K562 (cell line): Measurements from ENCODE around the gene SPEG. TPM values are rescaled to one million over a fixed set of nuclear protein-coding genes. Genes with fewer than 3 reads are reported as not detected.
A peak's percentile ranks its signal among the peaks of the same experiment; 100 is the strongest.

Experiments
- CC2D1A ChIP-seq: fragments of 450-650 bp; IDR thresholded peaks from 2 replicates; pipeline ENCODE4 v1.6.1; 2017; ENCODE audit warnings: mild to moderate bottlenecking
- FOSL1 ChIP-seq: fragments of 200-800 bp; sonication (Bioruptor generic); conservative IDR thresholded peaks from 2 replicates; pipeline ENCODE4 v1.6.1; 2016; ENCODE audit warnings: missing genetic modification characterization, missing compliant biosample characterization
- HNRNPK ChIP-seq: fragments of 200-400 bp; formaldehyde crosslinking; IDR thresholded peaks from one replicate; pipeline ENCODE4 v1.6.1; 2018; ENCODE audit warnings: mild to moderate bottlenecking, low read depth, low read length; ENCODE audit not compliant: poor library complexity, severe bottlenecking
- JUNB ChIP-seq: fragments of 450-650 bp; formaldehyde crosslinking; conservative IDR thresholded peaks from 2 replicates; pipeline ENCODE4 v1.4.0; 2020; ENCODE audit warnings: mild to moderate bottlenecking
- KAT7 ChIP-seq: sonication (generic); formaldehyde crosslinking; IDR thresholded peaks from 2 replicates; pipeline ENCODE4 v1.8.0; 2022; ENCODE audit warnings: missing genetic modification reagents, mild to moderate bottlenecking, borderline replicate concordance
- PHTF2 ChIP-seq: fragments of 250-450 bp; sonication (Bioruptor Pico); IDR thresholded peaks from 2 replicates; pipeline ENCODE4 v1.5.0; 2021; ENCODE audit warnings: mild to moderate bottlenecking
- POLR2H ChIP-seq: IDR thresholded peaks from 2 replicates; pipeline ENCODE4 v1.6.1; 2016; ENCODE audit warnings: missing genetic modification characterization, low read depth, mild to moderate bottlenecking, control low read depth, missing compliant biosample characterization, moderate library complexity
- SLC30A9 ChIP-seq: fragments of 250-450 bp; sonication (Bioruptor Pico); IDR thresholded peaks from 2 replicates; pipeline ENCODE4 v1.8.0; 2022; ENCODE audit warnings: mild to moderate bottlenecking, moderate library complexity
- XRCC4 ChIP-seq: IDR thresholded peaks from one replicate; pipeline ENCODE4 v1.6.1; 2011; ENCODE audit not compliant: insufficient read depth, insufficient read length; ENCODE audit errors: extremely low read depth
- ZC3H11A ChIP-seq: IDR thresholded peaks from 2 replicates; pipeline ENCODE4 v1.6.1; 2012; ENCODE audit warnings: low read depth, low read length, improper control_type of control experiment
- ZFP36 ChIP-seq: fragments of 150-350 bp; IDR thresholded peaks from 2 replicates; pipeline ENCODE4 v1.6.1; 2018; ENCODE audit warnings: low read length, low read depth; ENCODE audit not compliant: partially characterized antibody
- polyA plus RNA-seq, 8 experiments: library from polyadenylated mRNA; depleted of rRNA in 4 of 8; stranded (reverse) in 5 of 8; unstranded in 3 of 8; fragments of >200 nt; fragmentation: Nextera tagmentation in 2 of 8; fragmentation: Illumina TruSeq in 1 of 8; extraction: Ambion mirVana in 2 of 8; extraction: Trizol in 1 of 8; gene quantifications; 2 replicates each; pipeline versions ENCODE4 v1.2.1 to v1.2.3, GENCODE V29; 2011 to 2014; ENCODE audit warnings: inconsistent platforms in 1 of 8, missing spikeins in 1 of 8
- total RNA-seq, 7 experiments: library from RNA; depleted of rRNA in 6 of 7; stranded (reverse); fragments of >200 nt in 6 of 7; fragmentation: Illumina TruSeq in 2 of 7; extraction: Trizol in 2 of 7; gene quantifications; 2 replicates each; pipeline versions ENCODE4 v1.2.1 to v1.2.3, GENCODE V29; 2011 to 2021; ENCODE audit warnings: low replicate concordance in 1 of 7
- TF ChIP-seq, protein P1 (sequence below): fragments of 450-650 bp; IDR thresholded peaks from 2 replicates; pipeline ENCODE4 v1.6.1; 2017; ENCODE audit warnings: antibody characterized with exemption, mild to moderate bottlenecking
- TF ChIP-seq, protein P2 (sequence below): fragments of 450-650 bp; IDR thresholded peaks from 2 replicates; pipeline ENCODE4 v1.6.1; 2017; ENCODE audit warnings: antibody characterized with exemption
- TF ChIP-seq, protein P3 (sequence below): IDR thresholded peaks from 2 replicates; pipeline ENCODE4 v1.6.1; 2012; ENCODE audit warnings: low read depth, low read length, improper control_type of control experiment, borderline replicate concordance
- TF ChIP-seq, protein P4 (sequence below): fragments of 450-650 bp; IDR thresholded peaks from 2 replicates; pipeline ENCODE4 v1.6.1; 2016; ENCODE audit warnings: antibody characterized with exemption
- TF ChIP-seq, protein P5 (sequence below), 3 experiments: fragments of 200-800 bp in 1 of 3; sonication (Bioruptor generic) in 1 of 3; sonication (generic) in 1 of 3; formaldehyde crosslinking in 1 of 3; IDR thresholded peaks; 2 replicates each; pipeline versions ENCODE4 v1.6.1 to v1.8.0; 2016 to 2022; ENCODE audit warnings: mild to moderate bottlenecking in 2 of 3, missing compliant biosample characterization in 2 of 3, missing genetic modification characterization in 2 of 3, missing genetic modification reagents in 1 of 3

Gene SPEG
- total and polyA plus RNA-seq, 9 of the 15 experiments (the other 6 are each of a cell fraction or from before 2014, with no cell fraction given) = 0.49 to 8.7 (median 3.0) TPM

DNA sequence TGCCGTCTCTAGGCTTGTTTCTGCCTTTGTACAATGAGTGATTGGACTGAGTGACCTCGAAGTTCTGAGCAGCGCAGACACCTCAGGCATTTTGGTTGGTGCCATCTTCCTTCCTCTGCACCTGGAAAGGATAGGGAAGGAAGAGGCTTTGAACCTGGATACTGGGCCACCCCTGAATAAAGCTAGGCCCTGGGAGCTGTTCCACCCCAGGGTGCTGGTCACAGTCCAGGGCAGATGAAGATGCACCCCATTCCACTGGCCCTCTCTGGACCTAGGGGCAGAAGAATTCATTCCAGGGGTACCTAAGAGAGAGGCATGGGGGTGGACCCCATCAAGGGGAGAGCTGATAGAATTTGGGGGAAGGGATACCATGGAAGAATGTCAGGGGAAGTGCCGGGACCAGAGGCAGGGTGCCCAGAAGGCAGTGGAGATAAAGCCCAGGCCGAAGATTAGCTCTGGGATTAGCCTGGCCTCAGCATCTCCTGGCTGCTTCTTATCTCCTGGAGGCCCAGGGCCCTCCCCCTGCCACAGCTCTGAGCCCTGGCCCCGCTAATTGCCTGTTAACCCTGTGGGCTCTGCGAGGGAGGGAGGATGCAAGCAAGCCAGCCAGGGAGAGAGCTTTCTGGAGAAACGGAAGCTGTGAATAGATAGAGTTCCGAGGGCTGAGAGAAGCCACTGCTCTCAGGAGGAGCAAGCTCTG, 91.0 kb downstream of the SPEG start (continued):
- TF ChIP-seq, protein P1, sequence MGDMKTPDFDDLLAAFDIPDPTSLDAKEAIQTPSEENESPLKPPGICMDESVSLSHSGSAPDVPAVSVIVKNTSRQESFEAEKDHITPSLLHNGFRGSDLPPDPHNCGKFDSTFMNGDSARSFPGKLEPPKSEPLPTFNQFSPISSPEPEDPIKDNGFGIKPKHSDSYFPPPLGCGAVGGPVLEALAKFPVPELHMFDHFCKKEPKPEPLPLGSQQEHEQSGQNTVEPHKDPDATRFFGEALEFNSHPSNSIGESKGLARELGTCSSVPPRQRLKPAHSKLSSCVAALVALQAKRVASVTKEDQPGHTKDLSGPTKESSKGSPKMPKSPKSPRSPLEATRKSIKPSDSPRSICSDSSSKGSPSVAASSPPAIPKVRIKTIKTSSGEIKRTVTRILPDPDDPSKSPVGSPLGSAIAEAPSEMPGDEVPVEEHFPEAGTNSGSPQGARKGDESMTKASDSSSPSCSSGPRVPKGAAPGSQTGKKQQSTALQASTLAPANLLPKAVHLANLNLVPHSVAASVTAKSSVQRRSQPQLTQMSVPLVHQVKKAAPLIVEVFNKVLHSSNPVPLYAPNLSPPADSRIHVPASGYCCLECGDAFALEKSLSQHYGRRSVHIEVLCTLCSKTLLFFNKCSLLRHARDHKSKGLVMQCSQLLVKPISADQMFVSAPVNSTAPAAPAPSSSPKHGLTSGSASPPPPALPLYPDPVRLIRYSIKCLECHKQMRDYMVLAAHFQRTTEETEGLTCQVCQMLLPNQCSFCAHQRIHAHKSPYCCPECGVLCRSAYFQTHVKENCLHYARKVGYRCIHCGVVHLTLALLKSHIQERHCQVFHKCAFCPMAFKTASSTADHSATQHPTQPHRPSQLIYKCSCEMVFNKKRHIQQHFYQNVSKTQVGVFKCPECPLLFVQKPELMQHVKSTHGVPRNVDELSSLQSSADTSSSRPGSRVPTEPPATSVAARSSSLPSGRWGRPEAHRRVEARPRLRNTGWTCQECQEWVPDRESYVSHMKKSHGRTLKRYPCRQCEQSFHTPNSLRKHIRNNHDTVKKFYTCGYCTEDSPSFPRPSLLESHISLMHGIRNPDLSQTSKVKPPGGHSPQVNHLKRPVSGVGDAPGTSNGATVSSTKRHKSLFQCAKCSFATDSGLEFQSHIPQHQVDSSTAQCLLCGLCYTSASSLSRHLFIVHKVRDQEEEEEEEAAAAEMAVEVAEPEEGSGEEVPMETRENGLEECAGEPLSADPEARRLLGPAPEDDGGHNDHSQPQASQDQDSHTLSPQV = peak; percentile 70
- no peak; the same call in 1 of the 2 replicates for TF ChIP-seq CC2D1A
- TF ChIP-seq XRCC4 = no peak
- no peak for TF ChIP-seq SLC30A9 (CRISPR knock-in tag)
- no peak for TF ChIP-seq POLR2H
- no peak for TF ChIP-seq HNRNPK
- TF ChIP-seq JUNB (CRISPR knock-in tag) = no peak
- TF ChIP-seq, protein P2, sequence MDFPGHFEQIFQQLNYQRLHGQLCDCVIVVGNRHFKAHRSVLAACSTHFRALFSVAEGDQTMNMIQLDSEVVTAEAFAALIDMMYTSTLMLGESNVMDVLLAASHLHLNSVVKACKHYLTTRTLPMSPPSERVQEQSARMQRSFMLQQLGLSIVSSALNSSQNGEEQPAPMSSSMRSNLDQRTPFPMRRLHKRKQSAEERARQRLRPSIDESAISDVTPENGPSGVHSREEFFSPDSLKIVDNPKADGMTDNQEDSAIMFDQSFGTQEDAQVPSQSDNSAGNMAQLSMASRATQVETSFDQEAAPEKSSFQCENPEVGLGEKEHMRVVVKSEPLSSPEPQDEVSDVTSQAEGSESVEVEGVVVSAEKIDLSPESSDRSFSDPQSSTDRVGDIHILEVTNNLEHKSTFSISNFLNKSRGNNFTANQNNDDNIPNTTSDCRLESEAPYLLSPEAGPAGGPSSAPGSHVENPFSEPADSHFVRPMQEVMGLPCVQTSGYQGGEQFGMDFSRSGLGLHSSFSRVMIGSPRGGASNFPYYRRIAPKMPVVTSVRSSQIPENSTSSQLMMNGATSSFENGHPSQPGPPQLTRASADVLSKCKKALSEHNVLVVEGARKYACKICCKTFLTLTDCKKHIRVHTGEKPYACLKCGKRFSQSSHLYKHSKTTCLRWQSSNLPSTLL = no peak
- TF ChIP-seq, protein P3, sequence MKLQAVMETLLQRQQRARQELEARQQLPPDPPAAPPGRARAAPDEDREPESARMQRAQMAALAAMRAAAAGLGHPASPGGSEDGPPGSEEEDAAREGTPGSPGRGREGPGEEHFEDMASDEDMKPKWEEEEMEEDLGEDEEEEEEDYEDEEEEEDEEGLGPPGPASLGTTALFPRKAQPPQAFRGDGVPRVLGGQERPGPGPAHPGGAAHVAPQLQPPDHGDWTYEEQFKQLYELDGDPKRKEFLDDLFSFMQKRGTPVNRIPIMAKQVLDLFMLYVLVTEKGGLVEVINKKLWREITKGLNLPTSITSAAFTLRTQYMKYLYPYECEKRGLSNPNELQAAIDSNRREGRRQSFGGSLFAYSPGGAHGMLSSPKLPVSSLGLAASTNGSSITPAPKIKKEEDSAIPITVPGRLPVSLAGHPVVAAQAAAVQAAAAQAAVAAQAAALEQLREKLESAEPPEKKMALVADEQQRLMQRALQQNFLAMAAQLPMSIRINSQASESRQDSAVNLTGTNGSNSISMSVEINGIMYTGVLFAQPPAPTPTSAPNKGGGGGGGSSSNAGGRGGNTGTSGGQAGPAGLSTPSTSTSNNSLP = no peak
- TF ChIP-seq PHTF2 (CRISPR knock-in tag) = no peak
- TF ChIP-seq ZFP36 = no peak
- TF ChIP-seq KAT7 (CRISPR knock-in tag) = 0 out of 2 replicates have a peak, but pooled peaks have one; percentile 4
- no peak; the same call in 1 of the 2 replicates for TF ChIP-seq FOSL1
- TF ChIP-seq ZC3H11A = no peak
- TF ChIP-seq, protein P4, sequence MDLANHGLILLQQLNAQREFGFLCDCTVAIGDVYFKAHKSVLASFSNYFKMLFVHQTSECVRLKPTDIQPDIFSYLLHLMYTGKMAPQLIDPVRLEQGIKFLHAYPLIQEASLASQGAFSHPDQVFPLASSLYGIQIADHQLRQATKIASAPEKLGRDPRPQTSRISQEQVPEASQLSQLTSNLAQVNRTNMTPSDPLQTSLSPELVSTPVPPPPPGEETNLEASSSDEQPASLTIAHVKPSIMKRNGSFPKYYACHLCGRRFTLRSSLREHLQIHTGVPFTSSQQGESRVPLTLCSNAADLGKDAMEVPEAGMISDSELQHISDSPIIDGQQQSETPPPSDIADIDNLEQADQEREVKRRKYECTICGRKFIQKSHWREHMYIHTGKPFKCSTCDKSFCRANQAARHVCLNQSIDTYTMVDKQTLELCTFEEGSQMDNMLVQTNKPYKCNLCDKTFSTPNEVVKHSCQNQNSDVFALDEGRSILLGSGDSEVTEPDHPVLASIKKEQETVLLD = peak; percentile 62; the same call in 1 of the 2 replicates
- TF ChIP-seq, protein P5, sequence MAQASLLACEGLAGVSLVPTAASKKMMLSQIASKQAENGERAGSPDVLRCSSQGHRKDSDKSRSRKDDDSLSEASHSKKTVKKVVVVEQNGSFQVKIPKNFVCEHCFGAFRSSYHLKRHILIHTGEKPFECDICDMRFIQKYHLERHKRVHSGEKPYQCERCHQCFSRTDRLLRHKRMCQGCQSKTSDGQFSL (CRISPR knock-in tag; IDR thresholded peaks at IDR 0.05) = no peak
- TF ChIP-seq, protein P5 (tag; IDR thresholded peaks at IDR 0.05) = no peak
